Hematopoietic multipotent progenitor cell treated with erythropoietin and hydrocortisone succinate and interleukin-3 and kit ligand, for 15 days (in vitro differentiated cells): ENCODE measurements around the gene URB1.
"Not testable (repeated sequence)": the region's sequence is repeated elsewhere in the genome, so short reads cannot be mapped to it uniquely, and the experiment has no call there.

Source experiments
- DNase-seq: peaks from one replicate; pipeline ENCODE4 v3.0.0-alpha.2; 2015; ENCODE audit warnings: low spot score

The URB1 gene

DNA sequence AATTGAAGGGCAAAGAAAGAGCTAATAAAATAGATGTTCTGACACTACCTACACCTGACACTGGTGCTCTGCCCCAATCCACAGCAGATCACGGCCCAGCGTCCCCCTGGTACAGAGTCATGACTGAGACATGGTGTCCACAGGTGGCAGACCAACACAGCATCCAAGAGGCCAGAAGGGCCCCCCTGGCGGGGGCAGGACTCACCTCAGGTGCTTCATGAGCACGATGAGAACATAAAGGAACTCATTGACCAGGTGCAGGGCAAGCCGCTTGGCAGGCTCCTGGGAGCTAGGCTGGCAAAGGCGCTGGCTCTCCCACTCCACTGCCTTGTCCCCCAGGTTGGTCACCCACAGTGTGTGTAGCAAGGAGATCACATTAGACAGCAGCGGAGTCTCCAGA, 73.8 kb downstream of the URB1 start:
- DNase-seq, result no peak

DNA sequence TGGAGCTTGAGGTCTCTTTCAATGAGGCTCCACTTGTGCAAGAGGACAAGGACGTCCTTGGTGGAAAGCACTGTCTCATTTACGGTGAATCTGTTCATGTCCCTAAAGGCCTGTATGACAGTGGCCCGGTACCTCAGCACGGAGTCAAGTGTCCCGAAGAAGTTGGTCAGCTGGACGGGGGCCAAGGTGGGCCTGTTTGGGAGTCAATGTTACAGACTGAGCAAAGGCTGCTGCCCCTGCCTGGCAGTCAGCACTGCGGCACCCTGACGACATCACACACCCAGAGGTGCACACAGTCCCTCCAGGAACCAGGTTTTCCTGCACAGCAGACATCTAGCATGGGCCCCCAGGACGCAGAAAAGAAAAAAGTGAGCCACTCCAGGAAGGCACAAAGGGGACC, 75.1 kb downstream of the URB1 start:
- no peak for DNase-seq

DNA sequence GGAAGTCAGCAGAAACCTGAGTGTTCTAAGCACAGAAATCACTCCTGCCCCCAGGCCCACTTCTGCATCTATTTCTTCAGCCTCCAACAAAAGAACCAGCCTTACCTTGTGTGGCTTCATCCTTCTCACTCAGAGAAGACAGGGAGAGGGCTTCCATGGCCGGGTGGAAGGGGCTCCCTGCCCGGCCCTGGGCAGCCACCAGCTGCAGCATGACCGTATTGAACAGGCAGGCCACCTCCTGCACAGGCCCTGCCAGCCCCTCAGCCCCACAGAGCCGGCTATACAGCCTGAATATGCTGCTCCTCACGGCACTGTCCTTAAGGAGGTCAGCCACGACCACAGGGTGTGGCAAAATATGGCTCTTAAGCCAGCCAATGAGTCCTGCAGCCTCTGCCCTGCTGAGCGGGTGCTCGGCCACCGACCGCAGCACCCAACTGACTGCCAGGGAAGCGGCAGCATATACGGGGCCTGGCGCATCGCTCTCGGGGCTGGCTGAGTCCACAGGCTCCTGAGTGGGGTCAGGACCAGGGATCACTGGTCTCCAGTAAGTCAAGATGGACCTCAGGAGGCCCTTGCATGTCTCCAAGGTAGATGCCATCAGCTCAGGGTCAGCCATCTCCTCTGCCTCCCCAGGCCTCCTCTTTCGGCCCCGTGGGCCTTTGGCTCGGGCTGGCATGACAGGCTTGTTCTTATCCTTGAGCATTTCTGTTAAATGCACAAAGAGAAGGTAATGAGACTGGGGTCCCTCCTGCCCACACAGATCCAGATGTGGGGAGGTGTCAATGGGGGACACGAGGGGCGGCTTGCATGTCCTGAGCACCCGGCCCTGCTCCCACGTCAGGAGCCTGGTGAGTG, 76.2 kb downstream of the URB1 start:
- DNase-seq, result no peak

DNA sequence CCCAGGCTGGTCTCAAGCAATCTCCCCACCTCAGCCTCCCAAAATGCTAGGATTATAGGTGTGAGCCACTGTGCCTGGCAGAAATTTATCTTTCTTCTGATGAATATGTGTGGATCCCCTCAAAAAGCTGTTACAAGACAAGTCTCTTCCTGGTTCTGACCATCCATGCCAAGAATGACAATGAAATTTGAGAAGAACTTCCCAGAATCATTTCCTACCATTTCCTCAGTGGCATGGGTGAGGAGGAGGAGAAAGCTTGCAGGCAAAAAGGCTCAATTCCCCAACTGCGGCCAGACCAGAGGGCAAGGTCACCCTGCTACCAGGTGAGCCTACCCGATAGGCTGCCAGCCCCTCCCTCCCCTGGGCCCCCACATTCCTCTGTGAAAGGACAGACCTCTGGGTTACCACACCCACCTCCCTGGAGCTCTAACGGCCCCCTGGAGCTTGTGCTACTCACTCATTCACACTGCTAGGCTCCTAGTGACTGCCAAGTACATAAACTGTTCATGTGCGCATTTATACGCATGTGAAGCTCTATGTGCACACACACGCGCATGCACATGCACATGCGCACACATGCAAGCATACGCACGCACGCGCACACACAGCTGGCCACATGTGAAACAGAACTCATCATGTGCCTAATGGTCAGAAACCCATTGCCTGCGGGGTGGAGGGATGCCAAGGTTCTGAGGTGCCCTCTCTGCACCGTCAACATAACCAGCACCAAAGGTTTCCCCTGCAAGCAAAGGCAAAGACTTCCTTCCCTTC, 77.1 kb downstream of the URB1 start:
- no peak for DNase-seq

DNA sequence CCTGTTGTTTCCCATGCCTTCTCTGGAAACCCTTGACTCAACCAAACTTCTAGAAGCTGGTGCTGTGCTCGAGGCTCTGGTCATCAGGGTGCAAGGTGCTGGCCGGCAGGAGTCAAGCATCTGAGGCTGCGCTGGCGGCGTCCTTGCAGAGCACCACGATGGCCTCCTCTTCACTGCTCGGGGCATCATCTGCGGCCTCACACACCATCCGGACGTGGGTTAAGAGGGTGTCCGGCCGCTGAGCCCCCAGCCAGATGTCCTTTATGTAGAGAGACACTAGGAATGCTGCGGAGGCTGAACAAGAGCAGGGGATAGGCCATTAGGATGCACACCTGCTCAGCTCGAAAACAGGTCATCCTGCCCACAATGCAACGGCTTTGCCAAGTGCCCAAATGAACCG, 78.0 kb downstream of the URB1 start:
- no peak for DNase-seq

DNA sequence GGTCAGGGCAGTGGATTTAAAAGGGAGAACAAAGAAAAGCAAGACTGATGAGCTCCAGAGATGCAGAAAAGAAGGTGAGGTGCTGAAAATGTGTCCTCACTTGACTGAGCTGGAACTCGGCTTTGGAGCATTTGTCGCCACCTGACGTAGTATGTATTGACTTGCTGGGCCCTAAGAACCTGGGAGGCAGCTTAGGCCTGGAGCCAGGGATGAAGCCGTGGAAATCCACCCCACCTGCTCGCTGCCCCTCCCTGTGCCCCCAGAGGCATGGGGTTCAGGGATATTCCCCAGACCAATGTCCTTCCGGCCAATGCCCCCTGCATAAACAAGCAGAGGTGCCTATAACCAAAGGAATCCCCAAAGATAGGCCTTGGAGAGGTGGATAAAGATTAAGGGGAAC, 79.8 kb downstream of the URB1 start:
- DNase-seq, result no peak

DNA sequence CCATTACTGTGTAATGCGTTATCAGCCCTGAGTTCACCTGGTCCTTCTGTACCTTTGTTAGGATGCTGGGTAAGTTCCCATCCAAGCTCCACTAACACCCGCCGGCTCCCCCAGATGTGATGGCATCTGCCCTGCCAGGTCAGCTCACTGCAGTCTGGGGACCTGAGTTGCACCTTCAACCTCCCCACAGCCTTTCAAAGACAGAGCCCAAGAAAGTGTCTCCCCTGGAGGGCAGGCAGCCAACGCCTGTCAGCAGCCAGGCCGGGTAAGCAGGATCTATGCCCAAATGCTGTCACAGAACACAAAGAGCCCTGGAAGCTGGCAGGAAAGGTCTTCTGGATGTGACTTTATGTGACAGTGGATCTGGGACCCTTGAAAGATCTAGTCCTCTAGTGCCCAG, 80.5 kb downstream of the URB1 start:
- DNase-seq, result no peak

DNA sequence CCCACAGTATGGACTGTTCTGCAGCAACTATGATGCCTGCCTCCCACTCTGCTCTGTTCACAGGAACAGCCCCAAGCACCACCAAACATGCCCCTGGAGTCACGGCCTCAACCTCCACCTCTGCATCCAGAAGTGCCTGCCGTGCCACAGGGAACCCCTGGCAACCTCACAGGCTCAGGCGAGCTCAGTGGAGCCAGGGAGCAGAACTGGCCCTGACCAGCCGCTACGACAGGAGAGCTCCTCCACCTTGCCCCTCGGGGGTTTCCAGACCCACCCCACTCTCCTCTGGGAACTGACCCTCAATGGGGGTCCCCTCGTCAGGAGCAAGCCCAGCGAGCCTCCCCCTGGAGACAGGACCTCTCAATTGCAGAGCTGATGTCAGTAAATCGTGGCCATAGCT, 81.2 kb downstream of the URB1 start:
- no peak for DNase-seq

DNA sequence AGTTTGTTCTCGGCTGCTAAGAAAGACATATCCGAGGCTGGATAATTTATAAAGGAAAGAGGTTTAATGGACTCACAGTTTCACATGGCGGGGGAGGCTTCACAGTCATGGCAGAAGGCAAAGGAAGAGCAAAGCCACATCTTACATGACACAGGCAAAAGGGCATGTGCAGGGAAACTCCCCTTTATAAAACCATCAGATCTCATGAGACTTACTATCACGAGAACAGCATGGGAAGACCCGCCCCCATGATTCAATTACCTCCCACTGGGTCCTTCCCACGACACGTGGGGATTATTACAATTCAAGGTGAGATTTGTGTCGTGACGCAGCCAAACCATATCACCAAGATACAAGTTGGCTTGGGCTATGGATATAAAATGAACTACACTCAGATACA, 81.8 kb downstream of the URB1 start:
- DNase-seq, result not testable (repeated sequence)

DNA sequence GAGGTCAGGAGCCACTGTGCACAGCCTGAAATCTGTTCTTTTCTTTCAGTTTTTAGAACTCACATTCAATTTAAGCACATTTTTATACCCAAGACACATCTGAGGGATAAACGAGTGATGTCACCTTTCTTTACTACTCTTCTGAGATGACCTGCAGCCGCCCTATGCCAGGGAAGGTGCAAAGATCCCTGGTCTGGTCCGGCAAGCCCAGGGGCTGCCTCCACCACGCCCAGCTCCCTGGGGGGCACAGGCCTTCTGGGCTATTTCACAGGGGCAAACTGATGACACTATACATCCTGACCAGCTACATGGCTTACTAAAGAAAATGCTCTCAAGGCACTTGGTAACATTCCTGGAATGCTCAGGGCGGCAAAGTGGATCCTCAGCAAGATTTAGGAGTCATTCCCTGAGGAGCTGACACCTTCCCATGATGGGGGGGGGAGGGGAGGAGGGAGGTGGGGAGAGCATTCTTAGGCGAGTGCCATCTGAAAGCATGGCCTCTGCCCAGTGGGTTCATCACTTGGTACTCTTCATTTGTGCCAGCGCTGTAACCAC, 82.8 kb downstream of the URB1 start:
- DNase-seq, result no peak

DNA sequence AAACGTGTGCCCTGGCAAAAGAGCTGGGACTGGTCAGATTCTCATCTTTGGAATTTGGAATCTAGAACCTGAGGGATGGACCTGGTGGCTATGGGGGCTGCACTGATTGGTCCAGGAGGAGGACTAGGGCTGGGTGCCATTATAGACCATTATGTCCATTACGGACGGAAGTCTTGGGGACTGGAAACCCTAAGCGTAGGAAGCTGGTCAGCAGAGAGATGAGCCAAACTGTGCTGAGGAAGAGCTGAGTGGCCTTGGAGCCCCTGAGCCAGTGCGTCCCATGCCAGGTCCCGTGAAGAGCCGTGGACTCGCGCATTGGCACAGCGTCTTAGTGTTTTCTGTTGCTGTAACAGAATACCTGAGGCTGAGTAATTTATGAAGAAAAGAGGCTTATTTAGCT, 84.1 kb downstream of the URB1 start:
- no peak for DNase-seq

DNA sequence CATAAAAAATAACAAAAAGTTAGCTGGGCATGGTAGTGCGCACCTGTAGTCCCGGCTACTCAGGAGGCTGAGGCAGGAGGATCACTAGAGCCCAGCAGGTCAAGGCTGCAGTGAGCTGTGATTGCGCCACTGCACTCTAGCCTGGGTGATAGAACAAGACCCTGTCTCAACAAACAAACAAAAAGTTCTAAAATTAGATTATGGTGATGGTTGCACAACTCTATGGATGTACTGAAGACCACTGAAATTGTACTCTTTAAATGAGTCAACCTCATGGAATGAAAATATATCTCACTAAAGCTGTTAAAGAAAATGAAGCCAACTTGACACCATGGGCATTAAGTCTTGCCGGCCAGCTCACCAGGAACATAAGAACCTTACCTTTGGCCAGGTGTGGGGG, 85.1 kb downstream of the URB1 start:
- DNase-seq, result no peak

DNA sequence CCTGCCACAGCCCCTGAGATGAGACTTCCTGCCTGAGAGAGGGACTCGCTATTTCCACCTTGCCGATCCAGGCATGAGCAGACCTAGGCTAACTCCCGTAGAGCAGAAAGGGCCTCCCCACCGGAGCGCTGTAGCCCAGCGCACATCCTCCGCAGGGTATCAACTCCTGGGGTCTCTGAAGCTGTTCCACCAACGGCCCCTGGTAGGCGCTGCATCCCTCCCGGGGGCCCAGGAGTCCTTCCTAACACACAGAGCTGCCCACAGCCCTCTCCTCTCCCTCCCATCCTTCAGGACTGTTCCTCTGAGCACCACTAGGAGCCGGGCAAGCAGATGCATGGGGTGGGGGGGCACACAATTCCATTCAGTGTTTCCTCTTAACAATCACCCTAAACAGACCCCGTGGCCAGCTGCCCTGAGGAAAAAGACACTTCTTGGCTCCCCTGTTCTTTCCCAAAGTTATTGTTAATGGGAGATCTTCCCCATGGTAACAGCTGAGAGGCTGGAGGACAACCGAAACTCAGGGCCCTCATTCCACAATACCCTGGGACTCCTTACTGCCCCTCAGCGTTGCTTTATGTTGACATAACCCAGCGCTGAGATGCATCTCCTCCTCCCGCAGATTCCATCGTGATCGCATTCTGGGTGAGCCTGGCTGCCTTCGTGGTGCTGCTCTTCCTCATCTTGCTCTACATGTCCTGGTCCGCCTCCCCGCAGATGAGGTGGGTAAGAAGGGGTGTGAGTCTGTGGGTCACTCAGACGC, 86.6 kb downstream of the URB1 start:
- no peak for DNase-seq

DNA sequence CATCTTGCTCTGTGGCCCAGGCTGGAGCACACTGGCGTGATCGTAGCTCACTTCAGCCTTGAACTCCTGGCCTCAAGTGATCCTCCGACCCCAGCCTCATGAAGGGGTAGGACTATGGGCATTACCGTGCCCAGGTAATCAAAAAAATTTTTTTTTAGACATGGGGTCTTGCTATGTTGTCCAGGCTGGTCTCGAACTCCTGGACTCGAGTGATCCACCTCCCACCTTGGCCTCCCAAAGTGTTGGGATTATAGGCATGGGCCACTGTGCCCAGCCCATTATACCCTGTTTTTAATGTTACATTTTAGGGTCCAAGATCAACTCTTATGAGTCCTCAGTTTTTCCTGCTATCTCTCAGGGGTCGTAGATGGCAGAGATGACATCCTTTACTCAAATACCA, 87.8 kb downstream of the URB1 start:
- DNase-seq, result no peak

DNA sequence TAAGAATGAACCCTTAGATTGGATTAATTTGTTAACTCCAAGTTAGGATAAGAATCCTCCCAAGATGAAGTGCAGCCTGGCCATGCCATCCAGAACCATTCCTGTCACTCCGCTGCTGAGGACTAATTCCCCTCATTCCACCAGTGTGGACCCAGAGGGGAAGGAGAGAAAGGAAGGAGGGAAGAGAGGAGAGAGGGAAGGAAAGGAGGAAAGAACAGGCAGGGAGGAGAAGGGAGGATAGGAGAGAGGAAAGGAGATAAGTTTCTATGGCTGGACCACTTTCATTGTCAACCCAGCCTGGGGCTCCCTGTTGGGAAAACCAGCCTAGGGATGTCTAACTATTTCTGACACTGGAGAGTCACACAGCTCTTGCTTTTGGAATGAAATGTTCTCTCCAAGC, 89.4 kb downstream of the URB1 start:
- DNase-seq, result no peak

DNA sequence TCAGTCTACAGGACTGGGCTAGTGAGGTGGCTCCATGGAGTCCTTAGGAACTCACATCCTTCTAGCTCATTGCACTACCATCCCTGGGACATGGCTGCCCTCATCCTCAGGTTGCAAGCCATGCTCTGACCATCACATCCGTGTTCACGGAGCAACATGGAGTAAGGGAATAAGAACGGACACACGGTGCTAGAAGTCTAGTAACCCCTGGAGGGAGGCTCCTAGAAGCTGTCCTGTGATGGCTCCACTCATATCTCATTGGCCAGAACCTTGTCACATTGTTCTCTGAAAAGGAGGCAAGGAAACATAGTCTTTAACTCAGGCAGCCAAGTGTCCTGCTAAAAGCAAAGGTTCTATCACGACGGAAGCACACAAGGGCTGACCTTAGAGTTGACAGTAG, 90.3 kb downstream of the URB1 start:
- DNase-seq, result no peak

DNA sequence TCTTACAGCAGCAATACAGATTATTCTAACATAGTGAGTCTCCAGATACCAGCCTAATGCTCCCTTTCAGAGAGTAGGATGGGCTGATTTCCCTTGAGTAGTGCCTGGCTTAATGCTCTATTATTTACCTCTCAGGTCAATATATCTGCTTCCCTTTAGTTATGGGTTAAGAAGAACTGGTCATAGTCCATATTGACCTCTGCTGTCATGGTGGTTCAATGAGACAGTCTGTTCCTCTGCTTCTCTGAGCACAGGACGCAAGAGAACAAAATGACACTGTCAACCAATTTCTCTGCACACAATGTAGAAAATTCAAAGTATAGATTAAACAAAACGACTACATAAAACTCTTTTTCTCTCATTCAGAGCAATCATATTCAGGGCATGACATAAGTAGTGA, 91.2 kb downstream of the URB1 start:
- DNase-seq, result no peak

DNA sequence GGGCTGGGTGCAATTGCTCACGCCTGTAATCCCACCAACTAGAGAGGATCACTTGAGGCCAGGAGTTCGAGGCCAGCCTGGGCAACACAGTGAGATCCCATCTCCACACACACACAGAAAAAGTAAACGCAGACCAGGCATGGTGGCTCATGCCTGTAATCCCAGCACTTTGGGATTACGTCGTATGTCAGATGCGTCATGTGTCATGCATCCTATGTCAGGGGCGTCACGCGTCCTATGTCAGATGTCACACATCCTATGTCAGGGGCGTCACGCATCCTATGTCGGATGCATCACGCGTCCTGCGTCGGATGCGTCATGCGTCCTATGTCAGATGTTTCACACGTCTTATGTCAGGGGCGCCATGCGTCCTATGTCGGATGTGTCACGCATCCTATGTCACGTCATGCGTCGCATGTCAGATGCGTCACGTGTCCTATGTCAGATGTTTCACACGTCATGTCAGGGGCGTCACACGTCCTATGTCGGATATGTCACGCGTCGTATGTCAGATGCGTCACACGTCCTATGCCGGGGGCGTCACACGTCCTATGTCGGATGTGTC, 92.6 kb downstream of the URB1 start:
- no peak for DNase-seq

DNA sequence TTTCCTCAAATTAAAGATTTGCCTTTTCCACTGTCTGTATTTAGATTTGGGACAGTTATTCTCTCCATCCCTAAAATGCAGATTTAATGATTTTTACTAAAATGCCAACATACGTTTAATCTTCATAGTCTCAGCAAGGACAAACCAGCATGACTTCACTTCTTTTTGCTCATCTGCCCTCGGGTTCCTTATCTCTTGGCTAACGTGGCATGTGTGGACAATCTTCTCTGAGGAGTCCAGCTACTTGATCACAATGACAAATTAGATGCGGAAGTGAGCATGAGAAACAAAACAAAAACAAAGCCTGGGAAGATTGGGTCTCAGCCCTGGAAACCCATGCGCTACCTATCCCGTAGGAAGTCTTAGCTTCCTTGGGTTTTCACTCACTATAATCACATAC, 93.1 kb downstream of the URB1 start:
- no peak for DNase-seq

DNA sequence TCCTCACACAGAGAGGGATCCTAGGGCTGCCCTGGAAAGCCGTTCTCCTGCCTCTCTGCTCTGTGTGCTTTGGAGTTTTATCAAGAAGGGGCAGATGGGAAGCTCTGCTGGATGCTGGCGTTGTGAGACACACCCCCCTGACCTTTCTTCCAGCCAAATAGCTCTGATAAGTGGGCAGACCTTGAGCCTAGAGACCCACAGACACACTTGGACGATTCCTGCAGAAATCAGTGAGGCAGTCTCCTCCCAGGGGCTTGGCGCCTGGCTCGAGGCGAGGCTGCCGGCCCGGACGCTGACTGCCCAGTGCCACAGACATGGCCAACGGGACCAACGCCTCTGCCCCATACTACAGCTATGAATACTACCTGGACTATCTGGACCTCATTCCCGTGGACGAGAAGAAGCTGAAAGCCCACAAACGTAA, 94.1 kb downstream of the URB1 start, which contains the start of gene MRAP:
Gene MRAP (plus strand): TSS at position 198 of the 424 bp plus-strand sequence. CDS start 117 bp downstream, at position 315.
- no peak for DNase-seq

DNA sequence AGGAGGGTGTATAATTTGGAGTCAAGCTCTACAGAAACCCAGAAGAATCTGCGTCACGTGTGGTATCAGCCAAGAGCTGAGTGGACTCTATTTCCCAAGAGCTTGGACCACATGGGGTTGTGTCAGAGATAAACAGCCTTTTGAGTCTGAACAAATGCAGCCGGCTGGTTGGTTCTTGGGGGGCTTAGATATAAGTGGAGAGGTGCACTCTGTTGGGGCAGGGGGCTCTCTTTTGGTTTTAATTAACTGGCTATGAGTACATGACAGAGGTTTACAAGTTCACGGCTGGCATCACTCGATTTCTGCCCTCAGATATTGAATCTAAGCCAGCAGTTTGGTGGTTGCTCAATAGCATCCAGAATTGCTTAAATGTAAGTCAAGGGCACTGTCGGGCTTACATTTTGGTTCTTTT, 94.7 kb downstream of the URB1 start:
- DNase-seq, result no peak

DNA sequence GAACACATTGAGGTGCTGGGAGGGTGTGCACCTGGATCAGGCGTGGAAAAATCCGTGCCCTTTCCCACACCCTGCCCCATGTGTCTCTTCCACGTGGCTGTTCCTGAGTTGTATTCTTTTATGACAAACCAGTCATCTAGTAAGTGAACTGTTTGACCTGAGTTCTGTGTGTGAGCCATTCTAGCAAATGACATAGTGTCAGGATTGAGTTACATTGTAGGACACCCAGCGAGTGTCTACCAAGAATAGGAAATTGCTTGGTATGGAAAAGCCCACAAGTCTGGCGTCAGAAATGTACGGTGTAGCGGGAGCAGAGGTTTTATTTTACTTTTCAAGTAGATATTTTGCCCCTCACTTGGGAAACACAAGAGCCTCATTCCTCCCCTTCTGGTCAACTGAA, 95.4 kb downstream of the URB1 start:
- DNase-seq, result no peak
